Endothelial cell of hepatic sinusoid (primary cell): ENCODE data around the gene CTNNA1.
"Not testable (repeated sequence)": the region's sequence is repeated elsewhere in the genome, so short reads cannot be mapped to it uniquely, and the experiment has no call there.

Experiments used
- in situ Hi-C: cut with HindIII; loops from 2 replicates; pipeline ENCODE4 v1.10.0; 2017; ENCODE audit warnings: low sequenced_read_pairs

Gene CTNNA1

GRCh38 chr5:138752951-138753793 is at the start of gene CTNNA1:
Gene CTNNA1, plus strand, starts transcription at chr5:138753425. Its CDS starts 28,500 bp downstream, at chr5:138781925.
- in situ Hi-C loops: no loop called here

GRCh38 chr5:138703777-138704176 is 49.4 kb upstream of the CTNNA1 start:
- in situ Hi-C loops: loop anchor here (5.0 kb wide), 1 partner anchor 56 kb away; no protein-coding TSS in a partner anchor

- in situ Hi-C loops: no loop called here
Observed at GRCh38 chr5:138705007-138705406, 48.2 kb upstream of the CTNNA1 start.

GRCh38 chr5:138705567-138705966 is 47.7 kb upstream of the CTNNA1 start:
- in situ Hi-C loops: no loop called here

- in situ Hi-C loops: no loop called here
Observed at GRCh38 chr5:138706655-138707480, 46.4 kb upstream of the CTNNA1 start.

- in situ Hi-C loops: no loop called here
Observed at GRCh38 chr5:138708791-138709190, 44.4 kb upstream of the CTNNA1 start.

- in situ Hi-C loops: no loop called here
Observed at GRCh38 chr5:138709202-138709601, 44.0 kb upstream of the CTNNA1 start.

GRCh38 chr5:138711087-138711486 is 42.1 kb upstream of the CTNNA1 start:
- in situ Hi-C loops: no loop called here

- in situ Hi-C loops: no loop called here
Observed at GRCh38 chr5:138711811-138712210, 41.4 kb upstream of the CTNNA1 start.

- in situ Hi-C loops: no loop called here
Observed at GRCh38 chr5:138712324-138712723, 40.9 kb upstream of the CTNNA1 start.

GRCh38 chr5:138712791-138713190 is 40.4 kb upstream of the CTNNA1 start:
- in situ Hi-C loops: no loop called here

- in situ Hi-C loops: no loop called here
Observed at GRCh38 chr5:138713247-138713646, 40.0 kb upstream of the CTNNA1 start.

GRCh38 chr5:138714694-138715093 is 38.5 kb upstream of the CTNNA1 start:
- in situ Hi-C loops: no loop called here

- in situ Hi-C loops: not testable (repeated sequence)
Observed at GRCh38 chr5:138715931-138716432, 37.2 kb upstream of the CTNNA1 start.

GRCh38 chr5:138716456-138716924 is 36.7 kb upstream of the CTNNA1 start:
- in situ Hi-C loops: no loop called here

- in situ Hi-C loops: no loop called here
Observed at GRCh38 chr5:138717399-138717798, 35.8 kb upstream of the CTNNA1 start.

GRCh38 chr5:138719811-138720210 is 33.4 kb upstream of the CTNNA1 start:
- in situ Hi-C loops: no loop called here

GRCh38 chr5:138720840-138721239 is 32.4 kb upstream of the CTNNA1 start:
- in situ Hi-C loops: no loop called here

GRCh38 chr5:138721979-138722378 is 31.2 kb upstream of the CTNNA1 start:
- in situ Hi-C loops: no loop called here

GRCh38 chr5:138722544-138723177 is 30.6 kb upstream of the CTNNA1 start:
- in situ Hi-C loops: no loop called here
